Neural cell (in vitro differentiated cells): ENCODE results near the gene CEP126. TPM values are rescaled to one million over a fixed set of nuclear protein-coding genes. Genes with fewer than 3 reads are reported as not detected.

Experiments used
- H2AFZ ChIP-seq: fragments of 200-600, 300-800 bp; sonication (generic), shearing (Covaris generic); 2 replicates; pipeline ENCODE4 v1.6.0; 2014; ENCODE audit warnings: low read depth, mild to moderate bottlenecking, antibody characterized with exemption, low read length, moderate library complexity
- H3F3A ChIP-seq: fragments of 200-600 bp; shearing (Covaris generic); 2 replicates; pipeline ENCODE4 v1.6.1; 2016; ENCODE audit warnings: mild to moderate bottlenecking, moderate library complexity, mixed read lengths, antibody characterized with exemption, low read length; ENCODE audit not compliant: insufficient read depth, poor library complexity, severe bottlenecking
- H3K27ac ChIP-seq: fragments of 200-600, 300-800 bp; sonication (generic), shearing (Covaris generic); 2 replicates; pipeline ENCODE4 v1.5.1; 2014; ENCODE audit warnings: mild to moderate bottlenecking, low read length, moderate library complexity
- H3K27me3 ChIP-seq: fragments of 300-800, 200-600 bp; sonication (generic), shearing (Covaris generic); 2 replicates; pipeline ENCODE4 v1.6.0; 2014; ENCODE audit warnings: mild to moderate bottlenecking, low read depth, low read length, moderate library complexity; ENCODE audit not compliant: insufficient read depth
- H3K36me3 ChIP-seq: fragments of 300-800, 200-600 bp; sonication (generic), shearing (Covaris generic); 2 replicates; pipeline ENCODE4 v1.5.1; 2014; ENCODE audit warnings: mild to moderate bottlenecking, antibody characterized with exemption, low read length, moderate library complexity; ENCODE audit not compliant: insufficient read depth
- H3K4me2 ChIP-seq: fragments of 300-800, 200-600 bp; sonication (generic), shearing (Covaris generic); 2 replicates; pipeline ENCODE4 v1.6.0; 2014; ENCODE audit warnings: mild to moderate bottlenecking, low read length
- H3K4me3 ChIP-seq: fragments of 300-800, 200-600 bp; sonication (generic), shearing (Covaris generic); 2 replicates; pipeline ENCODE4 v1.5.1; 2014; ENCODE audit warnings: mild to moderate bottlenecking, low read length, moderate library complexity
- H3K79me2 ChIP-seq: fragments of 200-600 bp; shearing (Covaris generic); replicated peaks from 2 replicates; pipeline ENCODE4 v1.6.0; 2014; ENCODE audit warnings: mild to moderate bottlenecking, low read length, moderate library complexity; ENCODE audit not compliant: insufficient read depth
- H3K9ac ChIP-seq: fragments of 300-800, 200-600 bp; sonication (generic), shearing (Covaris generic); 2 replicates; pipeline ENCODE4 v1.6.1; 2016; ENCODE audit warnings: mild to moderate bottlenecking, low read length, mixed read lengths
- H3K9me2 ChIP-seq: fragments of 200-600 bp; shearing (Covaris generic); 2 replicates; pipeline ENCODE4 v1.6.1; 2016; ENCODE audit warnings: mild to moderate bottlenecking, low read length, mixed read lengths; ENCODE audit not compliant: insufficient read depth
- H3K9me3 ChIP-seq: fragments of 200-600, 300-800 bp; sonication (generic), shearing (Covaris generic); 2 replicates; pipeline ENCODE4 v1.6.1; 2016; ENCODE audit warnings: mild to moderate bottlenecking, mixed run types, low read length, moderate library complexity, mixed read lengths
- H4K20me1 ChIP-seq: fragments of 200-600 bp; shearing (Covaris generic); 2 replicates; pipeline ENCODE4 v1.6.1; 2016; ENCODE audit warnings: mild to moderate bottlenecking, mixed run types; ENCODE audit not compliant: insufficient read depth
- CTCF ChIP-seq: fragments of 450-650 bp; IDR thresholded peaks from 2 replicates; pipeline ENCODE4 v1.5.1; 2014; ENCODE audit warnings: antibody characterized with exemption, mild to moderate bottlenecking, moderate library complexity; ENCODE audit not compliant: poor library complexity, severe bottlenecking
- EP300 ChIP-seq: fragments of 450-650 bp; conservative IDR thresholded peaks from 2 replicates; pipeline ENCODE4 v1.6.1; 2014; ENCODE audit warnings: antibody characterized with exemption, mild to moderate bottlenecking, moderate library complexity; ENCODE audit not compliant: poor library complexity, severe bottlenecking
- EZH2 ChIP-seq: fragments of 200-600, 300-800 bp; shearing (Covaris generic), sonication (generic); IDR thresholded peaks from 2 replicates; pipeline ENCODE4 v1.6.1; 2014; ENCODE audit warnings: antibody characterized with exemption, low read length, borderline replicate concordance, mild to moderate bottlenecking; ENCODE audit not compliant: insufficient read depth, poor library complexity, severe bottlenecking
- MXI1 ChIP-seq: fragments of 450-650 bp; conservative IDR thresholded peaks from 2 replicates; pipeline ENCODE4 v1.6.1; 2014; ENCODE audit warnings: antibody characterized with exemption, mild to moderate bottlenecking; ENCODE audit not compliant: poor library complexity, severe bottlenecking
- POLR2AphosphoS5 ChIP-seq: IDR thresholded peaks from 2 replicates; pipeline ENCODE4 v1.6.1; 2012
- RAD21 ChIP-seq: fragments of 450-650 bp; conservative IDR thresholded peaks from 2 replicates; pipeline ENCODE4 v1.6.1; 2014; ENCODE audit warnings: antibody characterized with exemption, mild to moderate bottlenecking, moderate library complexity
- REST ChIP-seq: IDR thresholded peaks from 2 replicates; pipeline ENCODE4 v1.6.1; 2012; ENCODE audit warnings: borderline replicate concordance
- SMC3 ChIP-seq: fragments of 450-650 bp; conservative IDR thresholded peaks from 2 replicates; pipeline ENCODE4 v1.6.1; 2014; ENCODE audit warnings: antibody characterized with exemption, mild to moderate bottlenecking, moderate library complexity; ENCODE audit not compliant: poor library complexity
- TAF1 ChIP-seq: IDR thresholded peaks from 2 replicates; pipeline ENCODE4 v1.6.1; 2012; ENCODE audit warnings: low read depth
- polyA plus RNA-seq: library from polyadenylated mRNA; depleted of rRNA; stranded (reverse); fragments of >200 nt; gene quantifications from 2 replicates; pipeline ENCODE4 v1.2.3, GENCODE V29; 2014

The CEP126 gene
- polyA plus RNA-seq, 1 donor from 2014 or later = 1.8 TPM

- no peaks in the 10 kb centered on the region for H3K79me2 ChIP-seq
- no peaks in the 10 kb centered on the region for H3K9me3 ChIP-seq
- no peaks in the 10 kb centered on the region for H3K27me3 ChIP-seq
- no peak overlapping the region for H2AFZ ChIP-seq
- no peaks in the 10 kb centered on the region for H4K20me1 ChIP-seq
- H3K36me3 ChIP-seq = no peaks in the 10 kb centered on the region
- H3F3A ChIP-seq = no peaks in the 10 kb centered on the region
- TF ChIP-seq MXI1 = no peak
- no peak for TF ChIP-seq SMC3
- no peak for TF ChIP-seq TAF1
- no peak for TF ChIP-seq EP300
- TF ChIP-seq RAD21 = no peak
- TF ChIP-seq POLR2AphosphoS5 = no peak
- TF ChIP-seq REST = no peak
- no peak for TF ChIP-seq EZH2
- TF ChIP-seq CTCF = no peak
- no peaks in the 10 kb centered on the region for H3K9me2 ChIP-seq
- H3K4me3 ChIP-seq = no peak overlapping the region
- no peak overlapping the region for H3K27ac ChIP-seq
- no peak overlapping the region for H3K4me2 ChIP-seq
- no peak overlapping the region for H3K9ac ChIP-seq
Observed at GRCh38 chr11:101929294-101929915, 14.6 kb downstream of the CEP126 start.

GRCh38 chr11:101931692-101932091, 16.9 kb downstream of the CEP126 start:
- Histone ChIP-seq H3F3A (no peaks in the 10 kb centered on the region), H3K79me2 (no peaks in the 10 kb centered on the region), H3K27ac (no peak overlapping the region), H3K4me3 (no peak overlapping the region), H3K9ac (no peak overlapping the region), H3K36me3 (no peaks in the 10 kb centered on the region), H3K4me2 (no peak overlapping the region), H3K9me2 (no peaks in the 10 kb centered on the region), H3K9me3 (no peaks in the 10 kb centered on the region), H2AFZ (no peak overlapping the region), H4K20me1 (no peaks in the 10 kb centered on the region), H3K27me3 (no peaks in the 10 kb centered on the region)
- TF ChIP-seq TAF1 = no peak
- no peak for TF ChIP-seq REST
- TF ChIP-seq POLR2AphosphoS5 = no peak
- no peak for TF ChIP-seq EP300
- no peak for TF ChIP-seq RAD21
- TF ChIP-seq CTCF = no peak
- TF ChIP-seq EZH2 = no peak
- TF ChIP-seq MXI1 = no peak
- no peak for TF ChIP-seq SMC3
